IMR-90 (cell line): Measurements from ENCODE around the gene TAF1L. TPM values are rescaled to one million over a fixed set of nuclear protein-coding genes. Genes with fewer than 3 reads are reported as not detected.

Source experiments
- ATAC-seq: fragments of 200-7000 bp; cut with Tn5 transposase; 2 replicates; pipeline ENCODE4 v1.9.1; 2020; ENCODE audit warnings: low read depth, mild to moderate bottlenecking, moderate library complexity
- BruUV-seq: library from RNA; stranded (reverse); fragments of 400-500 nt; replicated peaks from 2 replicates; lab custom pipeline; 2021; lab: Mats Ljungman, UMichigan
- CTCF ChIA-PET: fragments of 300-600 bp; formaldehyde crosslinking; extraction: SDS; loops from one replicate; lab custom pipeline; 2021; ENCODE audit warnings: antibody characterized with exemption; lab: Yijun Ruan, JAX
- POLR2A ChIA-PET: fragments of 300-600 bp; sonication (Branson Sonifier 250); formaldehyde crosslinking; loops from one replicate; lab custom pipeline; 2022; ENCODE audit warnings: antibody characterized with exemption; ENCODE audit not compliant: unreplicated experiment; lab: Charles Lee
- DNase-seq: peaks from one replicate; pipeline ENCODE4 v3.0.0; 2013
- H2AFZ ChIP-seq: replicated peaks from 2 replicates; pipeline ENCODE3; 2013; ENCODE audit warnings: low read length, mild to moderate bottlenecking; ENCODE audit not compliant: poor library complexity
- H2AK5ac ChIP-seq: 2 replicates; pipeline ENCODE4 v1.6.1; 2013; ENCODE audit warnings: low read depth, low read length, inconsistent platforms
- H2AK9ac ChIP-seq: replicated peaks from 2 replicates; pipeline ENCODE3; 2013; ENCODE audit warnings: mild to moderate bottlenecking, low read depth, low read length, moderate library complexity; ENCODE audit not compliant: poor library complexity
- H2BK120ac ChIP-seq: 2 replicates; pipeline ENCODE4 v1.6.1; 2013; ENCODE audit warnings: low read depth, low read length, inconsistent platforms
- H2BK15ac ChIP-seq: 3 replicates; pipeline ENCODE4 v1.6.1; 2013; ENCODE audit warnings: low read depth, low read length, inconsistent platforms
- H2BK20ac ChIP-seq: 2 replicates; pipeline ENCODE4 v1.6.1; 2013; ENCODE audit warnings: low read depth, mild to moderate bottlenecking, inconsistent platforms, low read length, moderate library complexity
- H2BK5ac ChIP-seq: 2 replicates; pipeline ENCODE4 v1.6.1; 2013; ENCODE audit warnings: mild to moderate bottlenecking, low read depth, low read length, inconsistent platforms; ENCODE audit not compliant: poor library complexity, severe bottlenecking
- H3K14ac ChIP-seq: replicated peaks from 2 replicates; pipeline ENCODE4 v1.6.1; 2013; ENCODE audit warnings: low read depth, low read length, inconsistent platforms
- H3K18ac ChIP-seq: 2 replicates; pipeline ENCODE4 v1.6.1; 2013; ENCODE audit warnings: low read depth, low read length, control low read depth
- H3K23ac ChIP-seq: 2 replicates; pipeline ENCODE4 v1.6.1; 2013; ENCODE audit warnings: low read depth, low read length, inconsistent platforms
- H3K27ac ChIP-seq: 2 replicates; pipeline ENCODE4 v1.5.1; 2013; ENCODE audit warnings: mild to moderate bottlenecking, control low read depth, low read length; ENCODE audit not compliant: insufficient read depth
- H3K27me3 ChIP-seq: 2 replicates; pipeline ENCODE4 v1.6.1; 2013; ENCODE audit warnings: low read length; ENCODE audit not compliant: control insufficient read depth, insufficient read depth
- H3K36me3 ChIP-seq: 2 replicates; pipeline ENCODE4 v1.6.1; 2013; ENCODE audit warnings: low read length, mixed read lengths; ENCODE audit not compliant: control insufficient read depth, insufficient read depth
- H3K4ac ChIP-seq: 2 replicates; pipeline ENCODE4 v1.6.1; 2013; ENCODE audit warnings: low read depth, low read length, inconsistent platforms
- H3K4me1 ChIP-seq: 2 replicates; pipeline ENCODE4 v1.6.1; 2013; ENCODE audit warnings: low read length, mixed read lengths; ENCODE audit not compliant: control insufficient read depth, insufficient read depth
- H3K4me2 ChIP-seq: 2 replicates; pipeline ENCODE4 v1.6.1; 2013; ENCODE audit warnings: low read depth, mild to moderate bottlenecking, control low read depth, low read length, moderate library complexity
- H3K4me3 ChIP-seq: 2 replicates; pipeline ENCODE4 v1.5.1; 2013; ENCODE audit warnings: low read depth, mild to moderate bottlenecking, control low read depth, low read length, moderate library complexity; ENCODE audit not compliant: insufficient read depth
- H3K56ac ChIP-seq: 2 replicates; pipeline ENCODE4 v1.6.1; 2013; ENCODE audit warnings: low read length, inconsistent platforms; ENCODE audit not compliant: insufficient read depth; ENCODE audit errors: extremely low read depth
- H3K79me1 ChIP-seq, 2 experiments: 2 replicates each; pipeline ENCODE4 v1.6.1; 2013; ENCODE audit warnings: low read length in 2 of 2, inconsistent platforms in 1 of 2, low read depth in 1 of 2
- H3K9ac ChIP-seq: 2 replicates; pipeline ENCODE4 v1.6.1; 2013; ENCODE audit warnings: low read depth, low read length, control low read depth
- H3K9me1 ChIP-seq: 2 replicates; pipeline ENCODE4 v1.6.1; 2013; ENCODE audit warnings: low read length, inconsistent platforms; ENCODE audit not compliant: insufficient read depth
- H3K9me3 ChIP-seq: 2 replicates; pipeline ENCODE4 v1.6.1; 2013; ENCODE audit warnings: low read length; ENCODE audit not compliant: control insufficient read depth, insufficient read depth
- H4K20me1 ChIP-seq: 2 replicates; pipeline ENCODE4 v1.6.1; 2013; ENCODE audit warnings: low read length, inconsistent platforms; ENCODE audit not compliant: insufficient read depth
- H4K5ac ChIP-seq: 2 replicates; pipeline ENCODE4 v1.6.1; 2013; ENCODE audit warnings: mild to moderate bottlenecking, low read depth, low read length, control low read depth
- H4K8ac ChIP-seq, 2 experiments: 2 replicates each; pipeline ENCODE4 v1.6.1; 2013; ENCODE audit warnings: low read depth in 2 of 2, low read length in 2 of 2, control low read depth in 1 of 2, inconsistent platforms in 1 of 2
- H4K91ac ChIP-seq: 2 replicates; pipeline ENCODE4 v1.6.1; 2013; ENCODE audit warnings: low read depth, low read length, inconsistent platforms; ENCODE audit not compliant: insufficient read depth
- MAFK ChIP-seq: IDR thresholded peaks from 2 replicates; pipeline ENCODE4 v1.6.1; 2012; ENCODE audit warnings: low read depth, low read length, improper control_type of control experiment
- MAZ ChIP-seq: IDR thresholded peaks from 2 replicates; pipeline ENCODE4 v1.6.1; 2012; ENCODE audit warnings: low read depth, mild to moderate bottlenecking, low read length, improper control_type of control experiment, moderate library complexity, borderline replicate concordance
- NFE2L2 ChIP-seq: fragments of 150-350 bp; IDR thresholded peaks from 2 replicates; pipeline ENCODE4 v1.6.1; 2016; ENCODE audit warnings: low read depth, mild to moderate bottlenecking, low read length
- POLR2A ChIP-seq: IDR thresholded peaks from 2 replicates; pipeline ENCODE4 v1.6.1; 2012; ENCODE audit warnings: mild to moderate bottlenecking, low read depth, low read length
- RAD21 ChIP-seq: IDR thresholded peaks from 2 replicates; pipeline ENCODE4 v1.6.1; 2012; ENCODE audit warnings: low read length, improper control_type of control experiment
- SMC3 ChIP-seq: fragments of 150-350 bp; IDR thresholded peaks from 2 replicates; pipeline ENCODE4 v1.6.1; 2016; ENCODE audit warnings: low read depth, mild to moderate bottlenecking, antibody characterized with exemption, low read length, moderate library complexity
- WGBS, 2 experiments: methylation state at CpG; one replicate each; pipeline versions ENCODE4 v1.1.5 to v1.1.7; 2013; ENCODE audit warnings: missing lambda C conversion rate in 2 of 2; ENCODE audit not compliant: insufficient read length in 1 of 2; ENCODE audit errors: extremely low coverage in 2 of 2; 5-methylcytosine and 5-hydroxymethylcytosine counted together
- dilution Hi-C: fragments of 300-500 bp; cut with HindIII; formaldehyde crosslinking; loops from one replicate; pipeline ENCODE4 v1.14.3; 2018; ENCODE audit warnings: low sequenced_read_pairs; ENCODE audit not compliant: unreplicated experiment
- in situ Hi-C: fragments of 300-500 bp; cut with MboI; formaldehyde crosslinking; loops from 3 replicates; pipeline ENCODE4 v1.14.3; 2019; ENCODE audit warnings: low sequenced_read_pairs, inconsistent platforms, mixed read lengths
- intact Hi-C: fragments of 100-400 bp; cut with micrococcal nuclease; formaldehyde crosslinking; loops from 2 replicates; pipeline ENCODE4 v1.10.0; 2022
- polyA plus RNA-seq, 3 experiments: library from polyadenylated mRNA; depleted of rRNA; stranded (reverse); fragments of >200 nt; gene quantifications; 2 replicates each; pipeline ENCODE4 v1.2.3, GENCODE V29; 2012; ENCODE audit warnings: low replicate concordance in 1 of 3
- total RNA-seq: library from RNA; depleted of rRNA; stranded (reverse); fragments of >200 nt; gene quantifications from 2 replicates; pipeline ENCODE4 v1.2.3, GENCODE V29; 2012
- TF ChIP-seq, protein P1 (sequence below): fragments of 150-350 bp; IDR thresholded peaks from 2 replicates; pipeline ENCODE4 v1.6.1; 2017; ENCODE audit warnings: mild to moderate bottlenecking, antibody characterized with exemption, low read length, low read depth
- TF ChIP-seq, protein P2 (sequence below): conservative IDR thresholded peaks from 2 replicates; pipeline ENCODE4 v1.5.1; 2012; ENCODE audit warnings: mild to moderate bottlenecking, low read depth, low read length, improper control_type of control experiment

The TAF1L gene
- total and polyA plus RNA-seq, 2 of the 4 experiments (the other 2 are of a cell fraction): not detected

DNA sequence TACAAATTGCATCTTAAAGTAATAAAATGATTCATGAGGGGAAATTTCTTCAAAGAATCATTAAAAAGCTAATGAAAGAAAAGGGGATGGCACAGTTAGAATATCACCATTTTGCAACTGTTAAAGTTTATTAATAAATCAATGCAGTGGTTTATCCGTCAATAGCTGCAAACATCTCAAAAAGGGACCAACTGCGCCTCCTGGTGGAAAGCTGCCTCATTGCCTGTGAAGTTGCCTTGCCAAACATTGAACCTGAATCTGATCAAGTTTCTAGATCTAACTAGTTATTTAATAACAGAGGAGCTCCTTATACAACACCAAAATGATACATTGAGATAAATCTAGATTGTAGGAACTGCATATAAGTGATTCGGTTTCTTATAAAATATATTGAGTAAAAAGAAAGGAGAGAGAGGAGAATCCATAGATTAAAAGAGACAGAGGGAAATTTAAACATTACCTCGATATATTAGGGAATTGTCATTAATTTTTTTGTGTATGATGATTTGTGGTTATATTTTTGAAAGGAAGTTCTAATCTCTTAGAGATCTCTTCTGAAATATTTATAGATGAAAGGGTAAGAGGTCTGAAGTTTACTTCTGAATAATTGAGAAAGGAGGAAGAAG is 55.6 kb downstream of the TAF1L start:
- Histone ChIP-seq H2BK20ac (no peak overlapping the region), H4K5ac (no peak overlapping the region), H3K9me1 (no peaks in the 10 kb centered on the region), H3K27ac (no peak overlapping the region), H4K8ac (no peak overlapping the region), H3K4ac (no peak overlapping the region), H3K9me3 (no peaks in the 10 kb centered on the region), H3K23ac (no peak overlapping the region), H3K4me3 (no peak overlapping the region), H3K9ac (no peak overlapping the region), H2AK5ac (no peak overlapping the region), H3K4me1 (0 out of 2 replicates have a peak, but pooled peaks cover 3% of the 10 kb centered on the region), H3K18ac (no peak overlapping the region), H4K20me1 (no peaks in the 10 kb centered on the region), H3K79me1 (no peaks in the 10 kb centered on the region), H3K56ac (no peak overlapping the region), H3K27me3 (peaks cover 2% of the 10 kb centered on the region; the same call in 1 of the 2 replicates), H4K91ac (no peak overlapping the region), H3K14ac (no peak overlapping the region), H2BK5ac (no peak overlapping the region), H2BK15ac (no peak overlapping the region), H3K36me3 (no peaks in the 10 kb centered on the region), H3K4me2 (no peak overlapping the region), H2BK120ac (no peak overlapping the region), H2AK9ac (no peak overlapping the region), H2AFZ (no peak overlapping the region)
- DNase-seq (peak; percentile 53), ATAC-seq (peak; percentile 65; the same call in 1 of the 2 replicates)
- ChIA-PET CTCF (interaction anchor here (0.6 to 11.5 kb wide), 20 partner anchors 9 to 397 kb away, joined by 3 to 189 read pairs (median 4); partner anchors contain the start of gene ACO1), POLR2A (interaction anchor here (0.5 kb wide), 1 partner anchor 53 kb away, joined by 4 read pairs; no protein-coding TSS in a partner anchor)
- TF ChIP-seq RAD21 (peak; percentile 82), NFE2L2 (no peak), MAZ (no peak), POLR2A (no peak), MAFK (no peak), SMC3 (peak; percentile 96)
- TF ChIP-seq, protein P1, sequence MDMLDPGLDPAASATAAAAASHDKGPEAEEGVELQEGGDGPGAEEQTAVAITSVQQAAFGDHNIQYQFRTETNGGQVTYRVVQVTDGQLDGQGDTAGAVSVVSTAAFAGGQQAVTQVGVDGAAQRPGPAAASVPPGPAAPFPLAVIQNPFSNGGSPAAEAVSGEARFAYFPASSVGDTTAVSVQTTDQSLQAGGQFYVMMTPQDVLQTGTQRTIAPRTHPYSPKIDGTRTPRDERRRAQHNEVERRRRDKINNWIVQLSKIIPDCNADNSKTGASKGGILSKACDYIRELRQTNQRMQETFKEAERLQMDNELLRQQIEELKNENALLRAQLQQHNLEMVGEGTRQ: no peak
- TF ChIP-seq, protein P2, sequence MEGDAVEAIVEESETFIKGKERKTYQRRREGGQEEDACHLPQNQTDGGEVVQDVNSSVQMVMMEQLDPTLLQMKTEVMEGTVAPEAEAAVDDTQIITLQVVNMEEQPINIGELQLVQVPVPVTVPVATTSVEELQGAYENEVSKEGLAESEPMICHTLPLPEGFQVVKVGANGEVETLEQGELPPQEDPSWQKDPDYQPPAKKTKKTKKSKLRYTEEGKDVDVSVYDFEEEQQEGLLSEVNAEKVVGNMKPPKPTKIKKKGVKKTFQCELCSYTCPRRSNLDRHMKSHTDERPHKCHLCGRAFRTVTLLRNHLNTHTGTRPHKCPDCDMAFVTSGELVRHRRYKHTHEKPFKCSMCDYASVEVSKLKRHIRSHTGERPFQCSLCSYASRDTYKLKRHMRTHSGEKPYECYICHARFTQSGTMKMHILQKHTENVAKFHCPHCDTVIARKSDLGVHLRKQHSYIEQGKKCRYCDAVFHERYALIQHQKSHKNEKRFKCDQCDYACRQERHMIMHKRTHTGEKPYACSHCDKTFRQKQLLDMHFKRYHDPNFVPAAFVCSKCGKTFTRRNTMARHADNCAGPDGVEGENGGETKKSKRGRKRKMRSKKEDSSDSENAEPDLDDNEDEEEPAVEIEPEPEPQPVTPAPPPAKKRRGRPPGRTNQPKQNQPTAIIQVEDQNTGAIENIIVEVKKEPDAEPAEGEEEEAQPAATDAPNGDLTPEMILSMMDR: peak; percentile 89
- dilution Hi-C loops: no loop called here
- intact Hi-C loops: loop anchor here (1.0 kb wide), 1 partner anchor 201 kb away; no protein-coding TSS in a partner anchor
- in situ Hi-C loops: loop anchor here (5.0 kb wide), 2 partner anchors 198 to 387 kb away; partner anchors contain the start of gene ACO1
- WGBS, 2 experiments: 20 to 100% methylated on average over 1 of the region's 4 CpGs
- BruUV-seq: no TSS peak
